HG02870 (cell line): ENCODE results near the gene PAGR1.
A peak's percentile ranks its signal among the peaks of the same experiment; 100 is the strongest.
"Not testable (repeated sequence)": the region's sequence is repeated elsewhere in the genome, so short reads cannot be mapped to it uniquely, and the experiment has no call there.

ENCODE experiments used
- ATAC-seq: cut with Tn5 transposase; IDR thresholded peaks from one replicate; pipeline ENCODE4 v1.9.1; 2021; ENCODE audit warnings: mild to moderate bottlenecking, moderate library complexity; ENCODE audit not compliant: unreplicated experiment

Gene PAGR1

DNA sequence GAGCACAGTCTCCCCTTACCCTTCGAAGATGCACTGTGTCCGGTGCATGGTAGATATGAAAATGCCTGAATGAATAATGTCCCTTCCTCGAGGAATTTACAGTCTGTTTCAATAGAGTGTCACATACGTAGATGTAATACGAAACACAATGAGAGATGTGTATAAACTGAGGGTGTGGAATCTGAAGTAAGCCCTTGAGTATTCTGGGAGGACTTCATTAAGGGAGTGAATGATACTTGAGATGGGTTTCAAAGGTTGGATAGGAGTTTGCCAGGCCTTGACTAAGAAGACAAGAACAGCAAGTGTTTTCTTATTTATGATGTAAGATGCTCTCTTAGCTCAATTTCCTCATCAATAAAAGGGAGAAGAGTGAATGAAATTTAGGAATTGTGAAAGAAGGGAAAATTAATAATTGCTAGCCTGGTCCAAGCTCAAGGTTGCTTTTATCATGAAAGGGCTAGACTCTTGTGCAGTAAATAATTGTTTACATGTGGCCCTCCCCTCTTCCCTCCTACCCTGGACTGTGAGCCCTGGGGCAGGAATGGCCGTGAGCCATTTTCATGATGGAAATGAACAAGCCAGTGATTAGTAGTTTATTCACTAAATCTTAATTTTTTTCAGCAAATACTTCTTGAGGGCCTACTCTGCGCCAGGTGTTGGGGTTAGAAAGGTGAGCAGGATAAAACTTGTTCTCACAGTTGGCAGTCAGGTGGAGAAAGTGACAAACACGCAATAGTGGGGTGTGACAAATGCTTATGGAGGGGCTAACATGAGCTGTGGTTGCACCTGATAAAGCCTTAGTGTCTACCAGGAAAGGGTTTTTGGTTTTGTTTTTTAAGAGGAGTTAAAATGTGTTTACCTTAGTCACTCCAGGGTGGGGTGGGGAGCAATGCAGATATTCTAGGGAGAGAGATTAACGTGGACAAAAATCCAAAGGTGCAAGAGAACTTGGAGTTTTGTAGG lies 23.8 kb upstream of the PAGR1 start:
- ATAC-seq, result no peak

DNA sequence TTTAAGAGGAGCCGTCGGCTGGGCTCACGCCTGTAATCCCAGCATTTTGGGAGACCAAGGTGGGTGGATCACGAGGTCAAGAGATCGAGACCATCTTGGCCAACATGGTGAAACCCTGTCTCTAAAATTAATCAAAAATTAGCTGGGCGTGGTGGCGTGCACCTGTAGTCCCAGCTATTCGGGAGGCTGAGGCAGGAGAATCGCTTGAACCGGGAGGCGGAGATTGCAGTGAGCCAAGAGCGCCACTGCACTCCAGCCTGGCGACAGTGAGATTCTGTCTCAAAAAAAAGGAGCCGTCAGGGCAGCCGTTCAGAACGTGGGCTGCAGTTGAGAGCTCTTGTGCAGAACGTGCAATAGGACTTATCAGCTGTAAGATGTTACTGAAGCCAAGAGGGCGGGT lies 22.8 kb upstream of the PAGR1 start:
- not testable (repeated sequence) for ATAC-seq

DNA sequence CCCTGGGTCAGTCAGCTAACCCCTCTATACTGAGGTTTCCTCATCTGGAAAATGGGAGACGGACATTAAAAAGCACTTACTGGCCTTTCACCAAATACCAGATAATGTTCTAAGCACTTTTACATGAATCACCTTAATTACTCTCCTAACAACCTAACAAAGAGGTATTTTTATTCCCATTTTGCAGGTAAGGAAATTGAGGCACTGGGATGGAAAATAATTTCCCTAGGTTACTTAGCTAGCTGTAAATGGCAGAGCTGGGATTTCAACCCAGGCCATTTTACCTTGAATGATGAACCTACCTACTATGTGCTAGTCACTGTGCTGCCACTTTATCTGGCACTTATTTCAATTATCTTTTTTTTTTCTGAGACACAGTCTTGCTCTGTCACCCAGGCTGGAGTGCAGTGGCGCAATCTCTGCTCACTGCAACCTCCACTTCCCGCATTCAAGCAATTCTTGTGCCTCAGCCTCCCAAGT lies 21.7 kb upstream of the PAGR1 start:
- ATAC-seq, result no peak

DNA sequence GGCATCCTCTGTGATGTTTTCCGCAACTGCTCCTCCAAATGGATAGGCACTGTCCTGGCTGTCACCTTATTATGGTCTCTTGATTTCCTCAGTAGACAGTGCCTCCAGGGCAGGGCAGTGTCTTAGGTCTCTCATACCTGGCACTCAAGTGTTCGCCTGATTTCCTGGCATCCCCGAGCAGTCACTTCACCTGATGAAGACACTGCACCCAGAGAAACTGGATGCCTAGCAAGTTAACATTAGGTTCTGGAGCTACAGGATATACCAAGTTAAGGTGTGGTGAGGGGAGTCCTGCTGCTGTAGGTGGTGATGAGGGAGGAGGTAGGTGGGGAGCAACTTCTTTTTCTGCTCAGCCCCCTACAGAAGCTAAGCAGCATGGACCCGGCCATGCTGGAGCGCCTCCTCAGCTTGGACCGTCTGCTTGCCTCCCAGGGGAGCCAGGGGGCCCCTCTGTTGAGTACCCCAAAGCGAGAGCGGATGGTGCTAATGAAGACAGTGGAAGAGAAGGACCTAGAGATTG lies 13.5 kb upstream of the PAGR1 start:
- ATAC-seq, result no peak

DNA sequence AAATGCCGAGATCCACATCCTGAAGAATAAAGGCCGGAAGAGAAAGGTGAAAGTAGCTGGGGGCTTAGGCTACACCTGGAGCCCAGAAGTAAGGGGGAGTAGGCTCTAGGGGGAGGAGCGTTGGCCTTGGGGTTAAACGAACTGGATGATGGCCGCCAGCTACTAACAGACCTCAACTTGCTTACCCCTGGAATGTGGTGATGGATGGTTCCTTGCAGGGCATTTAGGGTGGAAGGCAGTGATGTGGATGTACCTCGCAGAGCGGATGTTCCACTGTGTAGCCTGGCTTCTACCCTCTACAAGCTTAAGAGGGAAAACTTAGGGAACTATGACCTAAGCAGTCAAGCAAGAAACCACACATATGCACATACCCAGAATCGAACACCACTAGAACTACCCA lies 11.9 kb upstream of the PAGR1 start:
- no peak for ATAC-seq

DNA sequence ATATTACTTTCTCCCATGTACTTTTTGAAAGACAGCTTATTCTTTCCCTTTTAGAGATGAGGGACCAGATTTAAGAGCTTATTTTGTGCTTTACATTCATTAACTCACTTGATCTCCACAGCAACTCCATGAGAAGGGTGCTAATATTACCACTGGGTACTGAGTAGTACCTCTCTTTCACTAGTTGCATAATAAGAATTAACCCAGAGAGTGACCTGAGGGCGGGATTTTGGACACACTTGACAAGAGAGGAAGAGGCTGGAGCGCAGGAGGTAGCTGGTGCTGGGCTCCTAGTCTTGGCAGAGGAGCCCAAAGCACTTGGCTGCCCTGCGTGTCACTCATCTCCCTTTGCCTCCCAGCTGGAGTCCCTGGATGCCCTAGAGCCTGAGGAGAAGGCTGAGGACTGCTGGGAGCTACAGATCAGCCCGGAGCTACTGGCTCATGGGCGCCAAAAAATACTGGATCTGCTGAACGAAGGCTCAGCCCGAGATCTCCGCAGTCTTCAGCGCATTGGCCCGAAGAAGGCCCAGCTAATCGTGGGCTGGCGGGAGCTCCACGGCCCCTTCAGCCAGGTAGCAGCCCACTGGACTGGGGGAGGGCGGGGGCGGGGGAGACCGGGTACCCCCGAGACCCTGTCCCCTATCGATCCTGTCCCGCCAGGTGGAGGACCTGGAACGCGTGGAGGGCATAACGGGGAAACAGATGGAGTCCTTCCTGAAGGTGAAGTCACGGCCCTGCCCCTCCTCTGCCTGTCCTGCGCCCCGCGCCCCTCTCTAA lies 11.3 kb upstream of the PAGR1 start:
- no peak for ATAC-seq

DNA sequence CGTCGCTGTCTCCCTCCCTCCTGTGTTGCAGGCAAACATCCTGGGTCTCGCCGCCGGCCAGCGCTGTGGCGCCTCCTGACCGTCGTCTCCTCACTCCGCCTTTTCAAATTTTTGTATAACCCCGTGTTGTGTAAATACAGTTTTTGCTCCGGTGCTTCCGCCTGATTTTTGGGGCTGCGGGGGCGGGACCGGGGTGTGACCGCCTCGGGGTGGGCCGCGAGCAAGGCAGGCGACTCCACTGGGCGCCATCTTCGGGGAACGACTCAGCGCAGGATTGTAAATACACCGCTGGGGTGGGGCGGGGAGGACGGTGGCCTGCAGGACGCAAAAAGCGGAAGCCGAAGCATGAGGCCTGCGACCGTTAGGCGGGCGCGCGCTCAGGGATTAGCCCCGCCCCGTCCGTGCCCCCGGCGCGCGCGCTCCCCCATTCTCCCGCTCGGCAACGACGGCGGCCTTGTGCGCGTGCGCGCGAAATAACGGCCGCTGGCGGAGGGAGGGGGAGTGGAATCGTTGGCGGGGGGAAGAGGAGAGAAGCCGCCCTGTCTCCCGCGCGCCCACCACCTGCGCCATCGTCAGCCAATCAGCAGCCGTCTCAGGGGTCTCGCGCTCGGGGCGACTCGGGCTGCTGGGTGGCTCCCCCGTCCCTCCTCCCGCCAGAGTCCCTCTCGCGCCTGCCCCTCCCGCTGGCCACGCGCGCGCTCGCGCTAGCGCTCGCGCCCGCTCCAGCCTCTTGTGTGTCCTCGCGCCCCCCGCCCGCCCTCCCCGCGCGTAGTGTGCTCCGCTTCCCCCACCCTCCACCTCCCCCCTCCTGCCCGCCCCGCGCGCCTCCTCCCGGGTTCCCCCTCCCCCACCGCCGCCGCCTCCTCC lies 10.5 kb upstream of the PAGR1 start:
- ATAC-seq, result peak; percentile 51

DNA sequence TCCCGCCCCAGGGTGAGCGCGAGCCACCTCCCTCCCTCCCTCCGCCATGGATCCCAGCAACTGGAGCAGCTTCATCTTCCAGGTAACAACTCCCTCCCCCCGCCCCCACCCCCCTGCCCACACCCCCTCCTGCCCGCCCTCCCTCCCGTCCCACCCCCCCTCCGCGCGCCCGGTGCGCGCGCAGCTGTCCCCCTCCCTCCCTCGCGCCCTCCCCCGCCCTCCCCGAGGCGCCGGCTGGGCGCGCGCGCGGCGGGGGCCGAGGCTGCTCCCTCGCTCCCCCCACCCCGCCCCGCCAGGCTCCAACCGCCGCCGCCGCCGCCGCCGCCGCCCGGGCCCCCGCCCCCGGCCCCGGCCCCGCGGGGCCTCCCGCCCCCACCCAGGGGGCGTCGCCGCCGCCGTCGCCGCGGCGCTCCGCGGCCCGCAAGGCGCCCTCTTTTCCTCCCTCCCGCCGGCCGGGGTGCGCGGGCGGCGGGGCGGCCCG lies 9.8 kb upstream of the PAGR1 start, which contains the start of gene MAZ:
Gene MAZ (plus strand): TSS at position 431 of the 481 bp plus-strand sequence. CDS start 173 bp downstream, outside the sequence.
- ATAC-seq, result no peak

DNA sequence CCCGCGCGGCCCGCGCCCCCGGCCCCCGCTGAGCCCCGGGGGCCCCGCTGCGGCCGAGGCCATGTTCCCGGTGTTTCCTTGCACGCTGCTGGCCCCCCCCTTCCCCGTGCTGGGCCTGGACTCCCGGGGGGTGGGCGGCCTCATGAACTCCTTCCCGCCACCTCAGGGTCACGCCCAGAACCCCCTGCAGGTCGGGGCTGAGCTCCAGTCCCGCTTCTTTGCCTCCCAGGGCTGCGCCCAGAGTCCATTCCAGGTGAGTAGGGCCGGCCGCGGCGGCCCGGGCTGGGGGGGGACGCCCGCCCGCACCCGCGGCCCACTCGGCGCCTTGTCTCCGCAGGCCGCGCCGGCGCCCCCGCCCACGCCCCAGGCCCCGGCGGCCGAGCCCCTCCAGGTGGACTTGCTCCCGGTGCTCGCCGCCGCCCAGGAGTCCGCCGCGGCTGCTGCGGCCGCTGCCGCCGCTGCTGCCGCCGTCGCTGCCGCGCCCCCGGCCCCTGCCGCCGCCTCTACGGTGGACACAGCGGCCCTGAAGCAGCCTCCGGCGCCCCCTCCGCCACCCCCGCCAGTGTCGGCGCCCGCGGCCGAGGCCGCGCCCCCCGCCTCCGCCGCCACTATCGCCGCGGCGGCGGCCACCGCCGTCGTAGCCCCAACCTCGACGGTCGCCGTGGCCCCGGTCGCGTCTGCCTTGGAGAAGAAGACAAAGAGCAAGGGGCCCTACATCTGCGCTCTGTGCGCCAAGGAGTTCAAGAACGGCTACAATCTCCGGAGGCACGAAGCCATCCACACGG lies 9.1 kb upstream of the PAGR1 start:
- no peak for ATAC-seq

DNA sequence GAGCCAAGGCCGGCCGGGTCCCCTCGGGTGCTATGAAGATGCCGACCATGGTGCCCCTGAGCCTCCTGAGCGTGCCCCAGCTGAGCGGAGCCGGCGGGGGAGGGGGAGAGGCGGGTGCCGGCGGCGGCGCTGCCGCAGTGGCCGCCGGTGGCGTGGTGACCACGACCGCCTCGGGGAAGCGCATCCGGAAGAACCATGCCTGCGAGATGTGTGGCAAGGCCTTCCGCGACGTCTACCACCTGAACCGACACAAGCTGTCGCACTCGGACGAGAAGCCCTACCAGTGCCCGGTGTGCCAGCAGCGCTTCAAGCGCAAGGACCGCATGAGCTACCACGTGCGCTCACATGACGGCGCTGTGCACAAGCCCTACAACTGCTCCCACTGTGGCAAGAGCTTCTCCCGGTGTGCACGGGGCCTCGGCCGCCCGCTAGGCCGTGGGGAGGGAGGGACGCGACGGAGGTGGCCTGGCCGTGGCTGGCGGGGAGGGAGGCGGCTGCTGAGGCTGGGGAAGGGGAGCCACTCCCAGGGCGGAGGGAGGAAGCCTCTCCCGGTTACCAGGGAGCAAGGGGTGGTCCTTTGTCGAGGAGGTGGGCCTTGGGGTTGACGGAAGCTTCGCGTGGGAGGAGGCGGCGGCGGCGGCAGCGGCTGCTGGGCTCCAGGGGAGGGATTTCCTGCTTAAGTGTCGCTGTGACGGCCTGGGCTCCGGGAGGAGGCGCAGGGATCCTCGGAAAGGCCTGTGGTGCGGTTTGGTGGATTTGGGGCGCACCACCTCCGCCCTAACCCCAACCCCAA lies 8.3 kb upstream of the PAGR1 start:
- no peak for ATAC-seq

DNA sequence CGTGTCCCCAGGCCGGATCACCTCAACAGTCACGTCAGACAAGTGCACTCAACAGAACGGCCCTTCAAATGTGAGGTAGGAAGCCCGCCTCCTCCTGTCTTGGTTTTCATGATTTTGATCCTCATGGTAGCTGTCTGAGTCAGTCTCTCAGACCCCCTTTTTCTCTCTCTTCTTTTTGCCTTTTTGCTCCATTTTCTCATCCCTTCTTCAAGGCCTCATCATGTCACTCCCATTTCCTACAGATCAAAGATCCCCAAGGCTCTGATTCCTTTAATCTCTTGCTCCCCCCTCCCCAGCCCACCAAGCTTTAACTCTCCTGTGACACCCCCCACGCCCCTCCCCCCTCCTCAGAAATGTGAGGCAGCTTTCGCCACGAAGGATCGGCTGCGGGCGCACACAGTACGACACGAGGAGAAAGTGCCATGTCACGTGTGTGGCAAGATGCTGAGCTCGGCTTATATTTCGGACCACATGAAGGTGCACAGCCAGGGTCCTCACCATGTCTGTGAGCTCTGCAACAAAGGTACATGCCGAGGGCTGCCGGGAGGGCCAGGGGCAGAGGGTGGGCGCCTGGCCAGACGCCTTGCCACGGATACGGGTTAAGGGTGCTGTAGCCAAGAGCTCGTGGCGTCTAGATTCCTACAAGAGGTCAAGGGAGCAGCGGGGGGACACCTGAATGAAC lies 7.6 kb upstream of the PAGR1 start:
- no peak for ATAC-seq

DNA sequence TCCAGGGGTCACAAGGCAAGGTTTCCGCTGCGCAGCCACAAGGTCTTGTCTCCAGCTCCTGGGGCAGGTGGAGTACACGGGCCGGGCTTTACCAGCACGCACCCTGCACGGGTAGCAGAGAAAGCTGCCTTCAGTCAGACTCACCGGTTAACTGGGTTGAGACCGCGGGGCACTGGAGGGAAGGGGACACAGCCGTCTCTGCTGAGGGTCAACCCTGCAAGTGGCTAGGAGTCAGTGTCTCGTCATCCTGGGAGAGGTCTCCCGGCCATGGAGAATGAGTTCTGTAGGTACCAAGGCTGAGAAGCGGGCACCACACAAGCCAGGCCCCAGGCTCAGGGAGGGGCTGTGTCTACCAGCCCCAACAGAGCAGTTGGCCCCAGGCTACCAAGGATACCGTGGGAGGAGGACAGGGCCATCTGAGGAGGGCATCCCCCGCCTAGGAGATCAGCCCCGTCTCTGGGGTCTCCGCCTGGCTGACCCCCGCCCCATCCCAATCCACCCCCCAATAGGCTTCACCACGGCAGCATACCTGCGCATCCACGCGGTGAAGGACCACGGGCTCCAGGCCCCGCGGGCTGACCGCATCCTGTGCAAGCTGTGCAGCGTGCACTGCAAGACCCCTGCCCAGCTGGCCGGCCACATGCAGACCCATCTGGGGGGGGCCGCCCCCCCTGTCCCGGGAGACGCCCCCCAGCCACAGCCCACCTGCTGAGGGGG lies 6.8 kb upstream of the PAGR1 start:
- ATAC-seq, result no peak

DNA sequence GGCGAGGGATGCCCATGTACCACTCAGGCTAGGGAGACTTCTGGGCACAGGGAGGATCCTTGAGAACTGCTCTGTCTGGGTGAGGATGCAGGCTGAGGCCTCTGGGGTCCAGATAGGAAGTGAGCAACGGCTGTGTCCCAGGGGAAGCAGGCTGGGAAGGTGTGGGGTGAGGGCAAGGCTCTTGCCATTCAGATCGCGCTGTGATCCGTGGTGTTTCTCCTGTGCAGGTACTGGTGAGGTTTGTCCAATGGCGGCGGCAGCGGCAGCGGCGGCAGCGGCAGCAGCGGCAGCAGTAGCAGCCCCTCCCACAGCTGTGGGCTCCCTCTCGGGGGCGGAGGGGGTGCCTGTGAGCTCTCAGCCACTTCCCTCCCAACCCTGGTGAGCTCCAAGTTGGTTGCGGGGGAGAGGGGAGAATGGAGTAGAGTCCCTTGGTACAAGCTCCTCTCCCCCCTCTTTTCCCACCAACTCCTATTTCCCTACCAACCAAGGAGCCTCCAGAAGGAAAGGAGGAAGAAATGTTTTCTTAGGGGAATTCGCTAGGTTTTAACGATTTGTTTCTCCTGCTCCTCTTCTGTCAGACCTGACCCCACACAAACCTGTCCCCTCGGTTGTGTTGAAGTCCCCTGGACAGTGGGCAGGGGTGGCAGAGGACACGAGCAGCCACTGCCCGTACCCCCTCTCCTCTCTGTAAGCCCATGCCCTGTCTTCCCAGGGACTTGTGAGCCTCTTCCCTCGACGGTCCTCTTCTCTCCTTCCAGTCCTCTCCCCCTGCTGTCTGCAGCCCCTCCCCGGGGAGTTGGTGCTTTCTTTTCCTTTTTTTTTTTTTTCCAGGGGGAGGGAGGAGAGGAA lies 5.9 kb upstream of the PAGR1 start:
- ATAC-seq, result no peak

DNA sequence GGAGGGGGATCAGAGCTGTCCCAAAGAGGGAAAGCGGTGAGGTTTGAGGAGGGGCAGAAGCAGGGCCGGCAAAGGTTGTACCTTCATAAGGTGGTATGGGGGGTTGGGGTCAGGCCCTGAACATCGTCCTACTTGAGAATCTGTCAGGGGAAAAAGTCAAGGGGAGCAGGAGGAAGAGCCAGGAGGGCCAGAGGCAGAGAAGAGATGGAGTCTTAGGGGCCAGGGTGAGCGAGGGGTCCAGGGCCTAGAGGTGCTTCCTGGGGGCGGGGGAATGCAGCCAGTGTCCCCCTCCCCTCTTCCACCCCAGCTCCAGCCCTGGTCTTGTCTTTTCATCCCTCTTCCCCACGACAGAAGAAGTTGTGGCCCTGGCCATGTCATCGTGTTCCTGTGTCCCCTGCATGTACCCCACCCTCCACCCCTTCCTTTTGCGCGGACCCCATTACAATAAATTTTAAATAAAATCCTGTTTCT lies 5.2 kb upstream of the PAGR1 start:
- ATAC-seq, result no peak

DNA sequence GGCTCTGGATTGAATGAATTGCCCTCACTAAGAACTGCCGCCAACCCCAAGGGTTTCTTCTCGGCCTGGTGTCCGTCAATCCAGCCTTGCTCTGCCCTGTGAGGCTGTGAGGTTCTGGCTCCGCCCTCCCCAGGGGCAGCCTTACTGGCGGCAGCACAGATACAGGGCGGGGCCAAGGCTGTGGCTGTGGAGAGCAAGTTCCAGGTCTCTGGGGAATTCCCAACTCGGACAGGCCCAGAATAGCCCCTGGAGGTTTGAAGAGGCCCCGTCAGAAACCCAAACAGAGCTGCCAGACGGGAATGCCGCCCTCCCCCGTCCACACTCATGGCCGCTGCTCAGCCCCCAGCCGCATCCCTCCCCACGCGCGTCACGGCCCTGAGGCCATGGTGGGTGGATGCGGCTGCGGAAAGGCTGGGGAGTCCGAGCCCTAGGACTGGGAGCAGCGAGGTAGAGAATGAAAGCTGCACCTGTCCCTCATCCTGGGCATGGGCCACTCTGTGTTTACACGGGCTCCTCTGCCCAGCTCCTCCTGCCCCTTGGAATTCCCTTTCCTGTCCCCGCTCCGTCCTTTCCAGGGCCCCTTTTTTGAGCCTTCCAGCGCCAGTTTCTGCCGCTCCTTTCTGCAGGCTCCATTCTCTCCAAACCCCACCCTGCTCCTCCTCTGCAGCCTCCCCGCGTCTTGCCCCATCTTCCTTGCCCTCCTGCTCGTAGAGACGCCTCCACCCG lies 4.6 kb upstream of the PAGR1 start:
- peak; percentile 42 for ATAC-seq
